ENCODE measurements around the gene TRIM49B. TPM values are rescaled to one million over a fixed set of nuclear protein-coding genes. Genes with fewer than 3 reads are reported as not detected.
"Not testable (repeated sequence)": the region's sequence is repeated elsewhere in the genome, so short reads cannot be mapped to it uniquely, and the experiment has no call there.

TRIM49B gene

GRCh38 chr11:49059012-49059411, 30.4 kb downstream of the TRIM49B start, which contains the start of gene TRIM64C:
TSS of gene TRIM64C (minus strand) at chr11:49059112. CDS start at chr11:49059112, 0 bp downstream.
- H2BK5ac ChIP-seq (ENCODE audit: low read depth, low read length, poor library complexity, severe bottlenecking); H3K79me1 ChIP-seq (replicated peaks; ENCODE audit: low read length, poor library complexity, severe bottlenecking); H3K9ac ChIP-seq (ENCODE audit: low read length); H3K36me3 ChIP-seq (ENCODE audit: control insufficient read depth in 1 of 2, insufficient read depth in 2 of 2, low read depth in 1 of 2, low read length in 2 of 2); H3K18ac ChIP-seq (ENCODE audit: low read depth in 1 of 2, low read length in 2 of 2); H2BK12ac ChIP-seq (ENCODE audit: low read length in 2 of 2); H3K9me3 ChIP-seq (ENCODE audit: control insufficient read depth, low read length); DNase-seq; H2BK15ac ChIP-seq (ENCODE audit: low read depth, poor library complexity, severe bottlenecking); H3K4me1 ChIP-seq (ENCODE audit: control insufficient read depth, insufficient read depth, low read depth, low read length); H2AFZ ChIP-seq (ENCODE audit: low read depth, low read length); H3K27me3 ChIP-seq (ENCODE audit: control insufficient read depth in 1 of 2, insufficient read depth in 1 of 2, low read length in 2 of 2); H4K8ac ChIP-seq (ENCODE audit: low read length); H3K27ac ChIP-seq (ENCODE audit: low read length, poor library complexity, severe bottlenecking); H2AK5ac ChIP-seq (ENCODE audit: low read length, severe bottlenecking); H3K4ac ChIP-seq (ENCODE audit: low read depth in 1 of 2, low read length in 2 of 2); H2BK120ac ChIP-seq (ENCODE audit: low read depth, low read length); H3K14ac ChIP-seq (ENCODE audit: low read length in 2 of 2); H4K91ac ChIP-seq (ENCODE audit: low read length); H3K4me3 ChIP-seq (ENCODE audit: insufficient read depth in 1 of 2, low read depth in 1 of 2, low read length in 2 of 2); H3K23ac ChIP-seq (ENCODE audit: low read length in 2 of 2); H3K4me2 ChIP-seq (ENCODE audit: low read length, poor library complexity, severe bottlenecking): not testable (repeated sequence)
- 71% methylated on average over 1 of the region's 5 CpGs for WGBS

- H2BK120ac ChIP-seq (ENCODE audit: low read depth, low read length); H4K91ac ChIP-seq (ENCODE audit: low read length); H2BK12ac ChIP-seq (ENCODE audit: low read length in 2 of 2); H3K4me1 ChIP-seq (ENCODE audit: control insufficient read depth, insufficient read depth, low read depth, low read length); H3K4me3 ChIP-seq (ENCODE audit: insufficient read depth in 1 of 2, low read depth in 1 of 2, low read length in 2 of 2); H3K18ac ChIP-seq (ENCODE audit: low read depth in 1 of 2, low read length in 2 of 2); H2BK15ac ChIP-seq (ENCODE audit: low read depth, poor library complexity, severe bottlenecking); H2AFZ ChIP-seq (ENCODE audit: low read depth, low read length); H2BK5ac ChIP-seq (ENCODE audit: low read depth, low read length, poor library complexity, severe bottlenecking); H3K36me3 ChIP-seq (ENCODE audit: control insufficient read depth in 1 of 2, insufficient read depth in 2 of 2, low read depth in 1 of 2, low read length in 2 of 2); DNase-seq; H3K23ac ChIP-seq (ENCODE audit: low read length in 2 of 2); H3K4ac ChIP-seq (ENCODE audit: low read depth in 1 of 2, low read length in 2 of 2); H3K9me3 ChIP-seq (ENCODE audit: control insufficient read depth, low read length); H3K27me3 ChIP-seq (ENCODE audit: control insufficient read depth in 1 of 2, insufficient read depth in 1 of 2, low read length in 2 of 2); H3K14ac ChIP-seq (ENCODE audit: low read length in 2 of 2); H3K79me1 ChIP-seq (replicated peaks; ENCODE audit: low read length, poor library complexity, severe bottlenecking); H3K27ac ChIP-seq (ENCODE audit: low read length, poor library complexity, severe bottlenecking); H3K9ac ChIP-seq (ENCODE audit: low read length); H4K8ac ChIP-seq (ENCODE audit: low read length); H2AK5ac ChIP-seq (ENCODE audit: low read length, severe bottlenecking); H3K4me2 ChIP-seq (ENCODE audit: low read length, poor library complexity, severe bottlenecking): not testable (repeated sequence)
- 39% methylated on average over 5 of the region's 5 CpGs for WGBS
Observed at GRCh38 chr11:49069897-49070296, 41.3 kb downstream of the TRIM49B start.

Small RNA genes within 50 kb of the gene (small RNA-seq; reads per million reads assigned to genes)
- not detected for gene AC084851.1 (ENCODE audit: low read depth)
